ENCODE data around the gene GABRG3.

GABRG3 gene

GRCh38 chr15:27429577-27429976 lies 458.6 kb downstream of the GABRG3 start:
- no peak for FAIRE-seq

GRCh38 chr15:27433604-27434003 lies 462.6 kb downstream of the GABRG3 start:
- FAIRE-seq = no peak

GRCh38 chr15:27438403-27439375 lies 467.7 kb downstream of the GABRG3 start:
- no peak for FAIRE-seq

GRCh38 chr15:27441120-27441519 lies 470.1 kb downstream of the GABRG3 start:
- no peak for FAIRE-seq

GRCh38 chr15:27448234-27448633 lies 477.3 kb downstream of the GABRG3 start:
- no peak for FAIRE-seq

- no peak for FAIRE-seq
Measured at GRCh38 chr15:27448986-27449385, 478.0 kb downstream of the GABRG3 start.

- no peak for FAIRE-seq
Measured at GRCh38 chr15:27449941-27450340, 479.0 kb downstream of the GABRG3 start.

GRCh38 chr15:27454281-27455075 lies 483.5 kb downstream of the GABRG3 start:
- FAIRE-seq = no peak

- no peak for FAIRE-seq
Measured at GRCh38 chr15:27456807-27457206, 485.8 kb downstream of the GABRG3 start.

GRCh38 chr15:27457766-27458165 lies 486.8 kb downstream of the GABRG3 start:
- FAIRE-seq = no peak

GRCh38 chr15:27458345-27459084 lies 487.5 kb downstream of the GABRG3 start:
- FAIRE-seq = no peak

GRCh38 chr15:27459836-27460235 lies 488.9 kb downstream of the GABRG3 start:
- no peak for FAIRE-seq

GRCh38 chr15:27461181-27461580 lies 490.2 kb downstream of the GABRG3 start:
- FAIRE-seq = no peak

- no peak for FAIRE-seq
Measured at GRCh38 chr15:27463525-27464088, 492.6 kb downstream of the GABRG3 start.

- no peak for FAIRE-seq
Measured at GRCh38 chr15:27464941-27465612, 494.1 kb downstream of the GABRG3 start.

- FAIRE-seq = no peak
Measured at GRCh38 chr15:27466758-27467157, 495.8 kb downstream of the GABRG3 start.

GRCh38 chr15:27468151-27468591 lies 497.2 kb downstream of the GABRG3 start:
- no peak for FAIRE-seq

GRCh38 chr15:27473845-27474244 lies 502.9 kb downstream of the GABRG3 start:
- FAIRE-seq = no peak

- no peak for FAIRE-seq
Measured at GRCh38 chr15:27475395-27475794, 504.4 kb downstream of the GABRG3 start.

GRCh38 chr15:27479296-27480140 lies 508.5 kb downstream of the GABRG3 start:
- no peak for FAIRE-seq

- no peak for FAIRE-seq
Measured at GRCh38 chr15:27480141-27480530, 509.2 kb downstream of the GABRG3 start.
